Neural cell (in vitro differentiated cells): Measurements from ENCODE around the gene SMIM35. TPM values are rescaled to one million over a fixed set of nuclear protein-coding genes. Genes with fewer than 3 reads are reported as not detected.

ENCODE experiments used
- H2AFZ ChIP-seq: fragments of 200-600, 300-800 bp; sonication (generic), shearing (Covaris generic); 2 replicates; pipeline ENCODE4 v1.6.0; 2014; ENCODE audit warnings: low read depth, mild to moderate bottlenecking, antibody characterized with exemption, low read length, moderate library complexity
- H3F3A ChIP-seq: fragments of 200-600 bp; shearing (Covaris generic); 2 replicates; pipeline ENCODE4 v1.6.1; 2016; ENCODE audit warnings: mild to moderate bottlenecking, moderate library complexity, mixed read lengths, antibody characterized with exemption, low read length; ENCODE audit not compliant: insufficient read depth, poor library complexity, severe bottlenecking
- H3K27ac ChIP-seq: fragments of 200-600, 300-800 bp; sonication (generic), shearing (Covaris generic); 2 replicates; pipeline ENCODE4 v1.5.1; 2014; ENCODE audit warnings: mild to moderate bottlenecking, low read length, moderate library complexity
- H3K27me3 ChIP-seq: fragments of 300-800, 200-600 bp; sonication (generic), shearing (Covaris generic); 2 replicates; pipeline ENCODE4 v1.6.0; 2014; ENCODE audit warnings: mild to moderate bottlenecking, low read depth, low read length, moderate library complexity; ENCODE audit not compliant: insufficient read depth
- H3K36me3 ChIP-seq: fragments of 300-800, 200-600 bp; sonication (generic), shearing (Covaris generic); 2 replicates; pipeline ENCODE4 v1.5.1; 2014; ENCODE audit warnings: mild to moderate bottlenecking, antibody characterized with exemption, low read length, moderate library complexity; ENCODE audit not compliant: insufficient read depth
- H3K4me2 ChIP-seq: fragments of 300-800, 200-600 bp; sonication (generic), shearing (Covaris generic); 2 replicates; pipeline ENCODE4 v1.6.0; 2014; ENCODE audit warnings: mild to moderate bottlenecking, low read length
- H3K4me3 ChIP-seq: fragments of 300-800, 200-600 bp; sonication (generic), shearing (Covaris generic); 2 replicates; pipeline ENCODE4 v1.5.1; 2014; ENCODE audit warnings: mild to moderate bottlenecking, low read length, moderate library complexity
- H3K79me2 ChIP-seq: fragments of 200-600 bp; shearing (Covaris generic); replicated peaks from 2 replicates; pipeline ENCODE4 v1.6.0; 2014; ENCODE audit warnings: mild to moderate bottlenecking, low read length, moderate library complexity; ENCODE audit not compliant: insufficient read depth
- H3K9ac ChIP-seq: fragments of 300-800, 200-600 bp; sonication (generic), shearing (Covaris generic); 2 replicates; pipeline ENCODE4 v1.6.1; 2016; ENCODE audit warnings: mild to moderate bottlenecking, low read length, mixed read lengths
- H3K9me2 ChIP-seq: fragments of 200-600 bp; shearing (Covaris generic); 2 replicates; pipeline ENCODE4 v1.6.1; 2016; ENCODE audit warnings: mild to moderate bottlenecking, low read length, mixed read lengths; ENCODE audit not compliant: insufficient read depth
- H3K9me3 ChIP-seq: fragments of 200-600, 300-800 bp; sonication (generic), shearing (Covaris generic); 2 replicates; pipeline ENCODE4 v1.6.1; 2016; ENCODE audit warnings: mild to moderate bottlenecking, mixed run types, low read length, moderate library complexity, mixed read lengths
- H4K20me1 ChIP-seq: fragments of 200-600 bp; shearing (Covaris generic); 2 replicates; pipeline ENCODE4 v1.6.1; 2016; ENCODE audit warnings: mild to moderate bottlenecking, mixed run types; ENCODE audit not compliant: insufficient read depth
- CTCF ChIP-seq: fragments of 450-650 bp; IDR thresholded peaks from 2 replicates; pipeline ENCODE4 v1.5.1; 2014; ENCODE audit warnings: antibody characterized with exemption, mild to moderate bottlenecking, moderate library complexity; ENCODE audit not compliant: poor library complexity, severe bottlenecking
- EP300 ChIP-seq: fragments of 450-650 bp; conservative IDR thresholded peaks from 2 replicates; pipeline ENCODE4 v1.6.1; 2014; ENCODE audit warnings: antibody characterized with exemption, mild to moderate bottlenecking, moderate library complexity; ENCODE audit not compliant: poor library complexity, severe bottlenecking
- EZH2 ChIP-seq: fragments of 200-600, 300-800 bp; shearing (Covaris generic), sonication (generic); IDR thresholded peaks from 2 replicates; pipeline ENCODE4 v1.6.1; 2014; ENCODE audit warnings: antibody characterized with exemption, low read length, borderline replicate concordance, mild to moderate bottlenecking; ENCODE audit not compliant: insufficient read depth, poor library complexity, severe bottlenecking
- MXI1 ChIP-seq: fragments of 450-650 bp; conservative IDR thresholded peaks from 2 replicates; pipeline ENCODE4 v1.6.1; 2014; ENCODE audit warnings: antibody characterized with exemption, mild to moderate bottlenecking; ENCODE audit not compliant: poor library complexity, severe bottlenecking
- POLR2AphosphoS5 ChIP-seq: IDR thresholded peaks from 2 replicates; pipeline ENCODE4 v1.6.1; 2012
- RAD21 ChIP-seq: fragments of 450-650 bp; conservative IDR thresholded peaks from 2 replicates; pipeline ENCODE4 v1.6.1; 2014; ENCODE audit warnings: antibody characterized with exemption, mild to moderate bottlenecking, moderate library complexity
- SMC3 ChIP-seq: fragments of 450-650 bp; conservative IDR thresholded peaks from 2 replicates; pipeline ENCODE4 v1.6.1; 2014; ENCODE audit warnings: antibody characterized with exemption, mild to moderate bottlenecking, moderate library complexity; ENCODE audit not compliant: poor library complexity
- TAF1 ChIP-seq: IDR thresholded peaks from 2 replicates; pipeline ENCODE4 v1.6.1; 2012; ENCODE audit warnings: low read depth
- polyA plus RNA-seq: library from polyadenylated mRNA; depleted of rRNA; stranded (reverse); fragments of >200 nt; gene quantifications from 2 replicates; pipeline ENCODE4 v1.2.3, GENCODE V29; 2014
- TF ChIP-seq, protein P1 (sequence below): IDR thresholded peaks from 2 replicates; pipeline ENCODE4 v1.6.1; 2012; ENCODE audit warnings: borderline replicate concordance

SMIM35 gene
- polyA plus RNA-seq, 1 donor from 2014 or later = not detected

DNA sequence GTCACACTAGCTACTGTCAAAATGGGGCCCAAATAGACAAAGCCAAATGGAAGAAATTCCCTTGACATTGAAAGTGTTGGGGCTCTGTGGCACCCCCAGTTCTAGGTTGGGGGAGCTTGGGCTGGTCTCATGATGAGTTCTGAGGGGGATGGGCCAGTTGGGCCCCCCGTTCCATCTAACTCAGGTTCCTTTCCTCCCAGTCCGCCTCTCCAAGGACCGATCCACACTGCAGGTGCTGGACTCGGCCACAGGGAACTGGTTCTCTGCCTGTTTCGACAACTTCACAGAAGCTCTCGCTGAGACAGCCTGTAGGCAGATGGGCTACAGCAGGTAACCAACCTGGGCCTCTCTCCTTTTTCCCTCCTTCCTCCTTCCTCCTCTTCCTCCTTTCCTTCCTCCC is 17.7 kb upstream of the SMIM35 start:
- Histone ChIP-seq H3K36me3 (no peaks in the 10 kb centered on the region), H3K27me3 (no peaks in the 10 kb centered on the region), H3K9me2 (no peaks in the 10 kb centered on the region), H3K9me3 (no peaks in the 10 kb centered on the region), H3K79me2 (no peaks in the 10 kb centered on the region), H3K4me3 (no peak overlapping the region), H3K4me2 (no peak overlapping the region), H3K27ac (no peak overlapping the region), H4K20me1 (no peaks in the 10 kb centered on the region), H3F3A (no peaks in the 10 kb centered on the region), H2AFZ (no peak overlapping the region), H3K9ac (no peak overlapping the region)
- TF ChIP-seq TAF1 = no peak
- no peak for TF ChIP-seq EP300
- TF ChIP-seq POLR2AphosphoS5 = no peak
- no peak for TF ChIP-seq SMC3
- TF ChIP-seq, protein P1, sequence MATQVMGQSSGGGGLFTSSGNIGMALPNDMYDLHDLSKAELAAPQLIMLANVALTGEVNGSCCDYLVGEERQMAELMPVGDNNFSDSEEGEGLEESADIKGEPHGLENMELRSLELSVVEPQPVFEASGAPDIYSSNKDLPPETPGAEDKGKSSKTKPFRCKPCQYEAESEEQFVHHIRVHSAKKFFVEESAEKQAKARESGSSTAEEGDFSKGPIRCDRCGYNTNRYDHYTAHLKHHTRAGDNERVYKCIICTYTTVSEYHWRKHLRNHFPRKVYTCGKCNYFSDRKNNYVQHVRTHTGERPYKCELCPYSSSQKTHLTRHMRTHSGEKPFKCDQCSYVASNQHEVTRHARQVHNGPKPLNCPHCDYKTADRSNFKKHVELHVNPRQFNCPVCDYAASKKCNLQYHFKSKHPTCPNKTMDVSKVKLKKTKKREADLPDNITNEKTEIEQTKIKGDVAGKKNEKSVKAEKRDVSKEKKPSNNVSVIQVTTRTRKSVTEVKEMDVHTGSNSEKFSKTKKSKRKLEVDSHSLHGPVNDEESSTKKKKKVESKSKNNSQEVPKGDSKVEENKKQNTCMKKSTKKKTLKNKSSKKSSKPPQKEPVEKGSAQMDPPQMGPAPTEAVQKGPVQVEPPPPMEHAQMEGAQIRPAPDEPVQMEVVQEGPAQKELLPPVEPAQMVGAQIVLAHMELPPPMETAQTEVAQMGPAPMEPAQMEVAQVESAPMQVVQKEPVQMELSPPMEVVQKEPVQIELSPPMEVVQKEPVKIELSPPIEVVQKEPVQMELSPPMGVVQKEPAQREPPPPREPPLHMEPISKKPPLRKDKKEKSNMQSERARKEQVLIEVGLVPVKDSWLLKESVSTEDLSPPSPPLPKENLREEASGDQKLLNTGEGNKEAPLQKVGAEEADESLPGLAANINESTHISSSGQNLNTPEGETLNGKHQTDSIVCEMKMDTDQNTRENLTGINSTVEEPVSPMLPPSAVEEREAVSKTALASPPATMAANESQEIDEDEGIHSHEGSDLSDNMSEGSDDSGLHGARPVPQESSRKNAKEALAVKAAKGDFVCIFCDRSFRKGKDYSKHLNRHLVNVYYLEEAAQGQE = no peak
- TF ChIP-seq MXI1 = no peak
- TF ChIP-seq RAD21 = no peak
- TF ChIP-seq EZH2 = no peak
- TF ChIP-seq CTCF = no peak

DNA sequence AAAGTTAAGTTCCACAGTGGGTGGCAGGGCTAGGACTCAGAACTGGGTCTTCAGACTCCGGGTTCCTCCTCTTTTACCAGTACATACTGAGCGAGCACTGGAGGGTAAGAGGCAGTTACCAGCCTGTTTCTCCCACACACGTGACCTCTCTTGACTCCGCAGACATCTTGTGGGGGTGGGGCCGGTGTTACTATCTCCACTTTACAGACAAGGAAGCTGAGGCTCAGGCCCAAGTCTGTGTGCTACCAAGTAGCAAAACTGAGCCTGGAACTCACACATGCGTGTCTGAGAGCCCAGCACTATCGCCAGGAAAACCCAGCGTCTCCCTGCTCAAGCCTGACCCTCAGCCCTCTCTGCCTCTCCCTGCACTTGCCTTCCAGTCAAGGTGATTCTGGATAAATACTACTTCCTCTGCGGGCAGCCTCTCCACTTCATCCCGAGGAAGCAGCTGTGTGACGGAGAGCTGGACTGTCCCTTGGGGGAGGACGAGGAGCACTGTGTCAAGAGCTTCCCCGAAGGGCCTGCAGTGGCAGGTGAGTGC is 16.0 kb upstream of the SMIM35 start:
- no peaks in the 10 kb centered on the region for H3K79me2 ChIP-seq
- no peaks in the 10 kb centered on the region for H3K9me2 ChIP-seq
- no peak overlapping the region for H3K9ac ChIP-seq
- TF ChIP-seq TAF1 = no peak
- TF ChIP-seq SMC3 = no peak
- no peak for TF ChIP-seq CTCF
- TF ChIP-seq RAD21 = no peak
- no peak for TF ChIP-seq MXI1
- TF ChIP-seq EZH2 = no peak
- TF ChIP-seq, protein P1 = no peak
- no peak for TF ChIP-seq POLR2AphosphoS5
- no peak for TF ChIP-seq EP300
- no peak overlapping the region for H3K4me3 ChIP-seq
- no peaks in the 10 kb centered on the region for H3F3A ChIP-seq
- no peaks in the 10 kb centered on the region for H3K27me3 ChIP-seq
- no peak overlapping the region for H2AFZ ChIP-seq
- H3K9me3 ChIP-seq = no peaks in the 10 kb centered on the region
- H3K27ac ChIP-seq = no peak overlapping the region
- H4K20me1 ChIP-seq = no peaks in the 10 kb centered on the region
- H3K36me3 ChIP-seq = no peaks in the 10 kb centered on the region
- H3K4me2 ChIP-seq = no peak overlapping the region
